ENCODE measurements around the gene PTHLH.

PTHLH gene

DNA sequence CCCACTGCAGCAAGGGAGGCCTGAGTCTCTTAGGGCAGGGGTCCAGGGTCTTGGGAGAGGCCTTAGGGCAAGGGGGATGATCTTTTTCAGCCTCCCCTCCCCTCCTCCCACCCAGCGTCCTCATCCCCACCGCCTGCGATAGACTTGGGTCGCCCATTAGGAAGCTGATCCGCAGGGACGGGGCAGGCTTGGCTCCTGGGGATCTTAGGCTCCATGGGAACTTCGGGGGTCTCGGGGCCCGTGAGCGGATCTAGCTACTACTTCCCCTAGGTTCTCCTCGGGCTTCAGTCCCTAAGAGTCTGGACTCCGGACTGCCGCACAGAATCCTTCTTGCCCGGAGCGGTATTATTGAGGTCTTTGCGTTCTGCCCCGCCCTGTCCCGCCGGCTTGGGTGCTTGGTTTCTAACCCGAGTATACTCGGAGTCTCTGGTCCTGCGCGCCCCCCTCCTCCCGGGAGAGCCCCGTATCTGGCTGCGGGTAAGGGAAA is 2.2 kb upstream of the PTHLH start:
- DNase-seq (ENCODE audit: low spot score) = no peak

DNA sequence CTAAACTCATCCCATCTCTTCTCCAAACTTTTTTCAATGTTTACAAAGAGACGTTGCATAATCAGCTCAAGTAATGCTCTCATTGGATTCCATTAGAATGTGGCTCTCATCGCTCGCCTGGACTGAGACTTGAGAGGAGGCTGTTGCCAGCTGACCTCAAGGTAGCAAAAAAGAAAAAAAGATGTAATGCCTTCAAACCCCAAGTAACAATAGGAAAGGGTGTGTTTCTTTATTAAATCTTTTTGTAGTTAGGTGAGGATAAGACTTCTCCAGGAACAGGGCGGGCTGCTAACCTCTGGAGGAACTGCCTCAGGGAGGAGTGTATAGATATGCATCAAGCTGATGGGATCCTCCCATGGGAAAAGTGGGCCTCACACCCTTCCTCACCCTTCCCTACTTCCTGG is 956 bp upstream of the PTHLH start:
- DNase-seq (ENCODE audit: low spot score) = no peak

DNA sequence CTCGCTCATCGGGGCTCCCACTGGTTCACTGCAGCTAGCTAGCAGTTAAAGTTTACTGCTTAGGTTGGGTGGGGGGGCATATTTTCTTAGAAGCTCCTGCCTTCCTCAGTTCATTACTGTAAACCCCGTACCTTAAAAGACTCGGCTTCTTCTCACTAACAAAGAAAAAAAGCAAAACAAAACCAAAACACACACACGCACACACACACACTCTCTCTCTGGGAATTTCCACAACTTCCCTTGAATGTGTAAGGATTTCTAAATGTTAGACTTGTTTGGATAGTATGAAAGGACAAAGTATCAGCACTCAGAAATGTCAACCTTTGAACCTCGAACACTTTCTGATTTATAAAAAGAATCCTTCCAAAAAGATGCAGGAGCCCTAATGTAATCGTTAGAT is 927 bp downstream of the PTHLH start:
- DNase-seq (ENCODE audit: low spot score) = no peak

DNA sequence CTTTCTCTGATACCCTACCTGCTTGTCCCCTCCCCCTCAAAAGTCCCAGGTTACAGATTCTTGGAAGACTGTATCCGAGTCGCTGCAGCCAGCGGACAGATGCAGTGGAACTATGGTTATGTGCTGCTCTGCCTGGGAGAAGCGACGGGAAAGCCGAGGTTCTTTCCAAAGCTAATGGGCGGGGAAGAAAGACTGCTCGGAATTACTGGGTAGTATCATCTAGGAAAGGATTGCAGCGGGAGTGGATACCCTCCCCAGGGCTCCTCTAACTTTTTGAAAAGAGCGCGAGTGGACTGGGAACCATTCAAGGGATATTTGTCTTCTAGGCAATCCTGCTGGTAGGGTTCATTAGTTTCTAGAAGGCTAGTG is 1.4 kb downstream of the PTHLH start:
- no peak for DNase-seq (ENCODE audit: low spot score)

DNA sequence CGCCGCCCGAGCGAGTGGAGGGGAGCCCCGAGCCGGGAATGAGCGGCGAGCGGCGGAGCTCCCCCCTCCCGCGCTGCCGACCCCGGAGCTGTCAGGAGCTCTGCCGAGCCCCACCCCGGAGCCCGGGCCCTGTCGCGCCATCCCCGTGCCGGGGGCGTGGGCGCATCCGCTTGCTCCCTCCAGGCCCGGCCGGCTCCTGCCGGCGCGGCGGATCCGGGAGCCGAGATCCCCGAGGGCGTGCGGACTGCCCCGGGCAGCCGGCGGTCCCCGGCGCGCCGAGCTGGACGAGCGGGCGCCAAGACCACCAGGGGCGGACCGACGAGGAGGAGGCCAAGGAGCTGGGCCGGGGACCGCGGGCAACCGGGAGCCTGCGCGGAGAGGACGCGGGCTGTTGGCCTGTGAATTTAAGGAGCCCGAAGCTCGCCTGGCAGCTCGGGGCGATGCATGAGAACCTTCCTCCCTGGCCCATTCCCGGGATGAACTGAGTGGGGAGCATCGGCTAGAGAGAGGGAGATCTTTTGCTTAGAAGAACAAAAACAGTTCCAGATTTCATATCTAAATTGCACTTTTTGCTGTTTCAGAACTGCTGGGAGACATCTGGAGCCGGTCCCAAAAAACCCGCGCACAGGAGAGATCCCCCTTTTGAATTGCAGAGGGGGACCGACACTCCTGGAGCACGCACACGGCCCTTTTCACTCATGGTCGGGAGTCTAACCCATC is 2.0 kb downstream of the PTHLH start:
- DNase-seq (ENCODE audit: low spot score) = no peak

DNA sequence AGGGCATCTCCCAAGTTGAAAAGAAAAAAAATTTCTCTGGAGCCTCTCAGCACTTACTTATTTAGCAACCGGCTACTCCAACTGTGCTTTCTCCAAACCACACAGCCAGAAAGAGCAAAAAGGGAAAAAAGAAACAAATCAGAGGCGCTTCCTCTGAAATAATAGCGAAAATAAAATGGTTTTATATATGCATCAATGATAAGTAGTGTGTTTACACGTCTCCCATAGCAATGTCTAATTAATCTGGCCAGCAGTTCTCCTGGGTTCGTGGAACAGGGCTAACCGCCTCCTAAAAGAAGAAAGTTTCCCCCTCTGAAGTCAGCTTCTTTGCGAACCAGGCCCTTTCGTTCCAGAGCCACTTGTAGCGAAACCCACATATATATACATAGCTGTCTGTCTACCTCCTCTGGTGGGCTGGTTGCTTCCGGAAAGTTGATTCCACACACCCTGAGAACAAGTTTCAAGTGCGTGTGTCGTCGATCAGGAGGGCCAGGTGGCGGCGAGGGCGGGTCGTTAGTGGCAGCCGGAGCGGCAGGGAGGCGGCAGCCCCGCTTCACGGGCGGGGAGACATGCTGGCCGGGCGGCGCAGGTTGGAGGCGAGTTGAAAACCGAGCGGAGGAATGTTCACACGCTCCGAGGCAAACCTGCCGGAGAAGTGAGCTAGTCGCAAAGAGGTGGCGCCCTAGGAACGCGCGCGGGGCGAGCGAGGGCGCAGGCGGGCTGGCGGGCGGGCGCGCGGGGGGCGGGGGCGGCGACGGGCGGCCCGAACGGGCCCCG is 2.7 kb downstream of the PTHLH start:
- DNase-seq (ENCODE audit: low spot score) = peak; percentile 28

DNA sequence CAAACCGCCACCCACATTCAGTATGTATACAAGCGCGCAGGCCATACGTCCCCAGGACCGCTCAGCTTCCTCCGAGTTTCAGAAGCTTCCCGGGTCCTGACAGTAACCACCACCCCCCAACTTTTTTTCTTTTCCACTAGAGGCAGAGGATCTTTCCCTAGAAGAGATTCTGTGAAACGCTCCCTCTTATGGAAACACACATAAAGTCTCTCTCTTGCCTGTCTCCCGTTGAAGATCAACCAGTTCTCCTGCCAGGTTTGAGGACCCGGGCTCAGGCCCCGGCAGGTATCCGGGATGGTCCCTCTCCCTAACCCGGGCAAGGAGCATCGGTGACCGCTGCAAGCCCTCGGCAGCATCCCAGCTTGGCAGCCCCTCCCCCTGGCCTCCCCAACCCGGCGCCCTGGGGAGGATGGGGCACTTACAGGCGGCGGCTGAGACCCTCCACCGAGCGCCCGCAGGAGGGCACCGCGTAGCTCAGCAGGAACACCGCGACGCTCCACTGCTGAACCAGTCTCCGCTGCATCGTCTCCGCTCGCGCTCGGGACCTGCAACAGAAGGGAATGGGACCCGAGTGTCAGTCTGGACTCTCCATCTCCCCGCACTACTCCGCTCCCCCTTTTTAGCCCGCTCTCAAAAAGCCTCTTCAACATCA is 3.4 kb downstream of the PTHLH start:
- peak; percentile 11 for DNase-seq (ENCODE audit: low spot score)

DNA sequence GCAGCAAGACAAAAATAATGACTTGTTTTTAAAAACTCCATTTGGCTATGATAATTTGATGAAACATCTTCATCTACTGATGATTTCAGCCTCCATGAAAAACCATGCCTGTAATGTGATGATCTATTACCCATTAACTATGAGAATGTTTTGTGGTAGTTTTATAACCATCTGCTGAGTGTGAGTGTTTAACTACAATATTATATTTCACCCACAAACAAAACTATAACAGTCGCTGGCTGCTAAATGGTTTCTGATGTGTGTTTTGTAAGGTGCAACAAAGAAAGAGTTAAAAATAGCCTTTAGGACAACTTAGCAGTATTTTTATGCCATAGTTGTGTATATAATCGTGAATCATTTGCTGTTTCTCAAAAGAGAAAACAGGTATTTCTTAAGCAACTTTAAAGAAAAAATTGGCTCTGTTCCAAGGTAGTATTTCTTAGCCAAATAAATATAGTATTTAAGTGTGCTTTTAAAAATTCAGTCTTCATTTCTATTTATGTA is 4.9 kb downstream of the PTHLH start:
- no peak for DNase-seq (ENCODE audit: low spot score)

DNA sequence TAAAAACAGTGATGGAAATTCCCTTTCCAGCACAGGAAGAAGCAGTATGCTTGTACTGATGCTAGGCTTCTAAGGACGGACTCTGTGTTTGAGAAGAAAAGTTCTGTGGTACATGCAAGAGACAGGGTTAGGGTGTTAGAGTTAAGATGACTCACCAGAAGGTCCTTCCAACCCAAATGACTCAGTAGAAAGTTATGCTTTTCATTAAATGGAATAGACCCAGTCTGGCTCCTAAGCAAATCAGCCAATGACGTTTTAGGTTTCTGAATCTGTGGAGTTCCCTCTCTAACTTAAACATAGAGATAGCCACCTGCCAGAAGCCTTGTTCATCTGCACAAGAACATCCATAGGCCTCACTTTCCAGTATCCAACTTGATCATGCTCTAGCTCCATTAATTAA is 5.7 kb downstream of the PTHLH start:
- DNase-seq (ENCODE audit: low spot score) = no peak

DNA sequence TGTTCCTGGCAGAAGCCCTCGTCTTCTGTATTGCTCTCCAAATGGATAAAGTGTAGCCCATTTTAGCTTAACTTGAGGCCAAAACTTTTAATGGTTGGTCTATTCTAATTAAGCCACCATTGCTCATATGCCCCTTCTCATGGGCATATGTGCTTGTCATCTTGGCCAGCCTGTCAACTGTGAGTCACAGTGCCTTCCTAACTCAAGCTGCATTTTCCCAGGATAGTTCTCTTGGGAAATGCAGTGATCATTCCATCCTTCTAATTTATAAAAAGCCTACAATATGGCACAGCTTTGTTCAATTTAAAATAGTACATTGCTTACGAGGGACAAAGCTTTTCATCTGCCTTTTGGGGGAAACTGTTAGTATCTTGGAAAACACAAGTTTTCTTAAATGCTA is 6.6 kb downstream of the PTHLH start:
- no peak for DNase-seq (ENCODE audit: low spot score)

DNA sequence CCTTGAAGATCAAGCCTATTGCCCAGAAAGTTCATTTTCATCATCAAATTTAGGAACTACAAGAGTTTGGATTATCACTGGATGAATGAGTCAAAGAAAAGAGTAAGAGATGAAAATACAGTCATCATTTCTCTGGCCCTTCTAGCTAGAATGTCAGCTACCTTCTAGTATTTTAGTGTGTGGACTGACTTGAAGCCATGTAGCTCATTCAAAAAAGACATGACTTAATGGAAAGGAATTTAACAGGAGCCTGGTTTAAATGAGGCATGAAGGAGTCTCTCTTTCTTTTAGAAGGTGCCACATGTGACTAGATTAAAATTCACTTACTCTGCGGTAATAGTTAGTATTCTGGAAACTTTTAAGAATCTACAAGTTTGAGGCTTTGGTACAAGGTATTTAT is 7.1 kb downstream of the PTHLH start:
- DNase-seq (ENCODE audit: low spot score) = no peak

DNA sequence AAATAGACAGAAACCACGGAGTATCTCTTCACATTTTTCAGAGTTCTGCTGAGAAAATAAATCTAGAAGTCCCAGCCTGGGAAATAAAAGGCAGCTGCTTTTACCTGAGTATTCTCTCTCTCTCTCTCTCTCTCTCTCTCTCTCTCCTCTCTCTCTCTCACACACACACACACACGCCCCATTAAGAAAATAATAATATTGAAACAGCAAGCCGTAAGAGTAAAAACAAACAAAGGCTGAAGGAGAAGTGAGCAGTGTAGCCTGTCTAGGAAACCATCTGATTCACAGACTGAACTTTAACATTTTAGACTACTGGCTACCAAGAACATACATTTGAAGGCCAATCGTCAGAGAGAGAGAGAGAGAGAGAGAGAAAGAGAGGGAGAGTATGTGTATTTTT is 8.4 kb downstream of the PTHLH start:
- DNase-seq (ENCODE audit: low spot score) = no peak

DNA sequence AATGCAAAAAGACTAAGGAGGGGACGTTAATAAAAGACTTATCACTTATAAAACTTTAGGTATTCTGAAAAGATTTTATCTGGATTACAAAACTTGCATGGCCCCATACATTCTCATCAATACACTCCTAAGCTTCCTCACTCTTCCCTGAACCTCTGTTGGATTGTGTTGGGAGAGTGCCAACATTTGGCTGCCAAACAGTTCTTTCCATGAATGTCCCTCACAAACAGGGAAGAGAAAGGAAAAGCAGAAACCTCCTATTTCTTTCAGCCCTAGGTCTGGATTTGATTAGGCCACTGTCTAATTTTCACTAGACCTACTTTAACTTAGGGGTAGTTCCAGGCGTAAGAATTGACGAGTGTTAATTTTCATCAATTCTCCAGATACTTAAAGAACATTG is 11.7 kb downstream of the PTHLH start:
- no peak for DNase-seq (ENCODE audit: low spot score)

DNA sequence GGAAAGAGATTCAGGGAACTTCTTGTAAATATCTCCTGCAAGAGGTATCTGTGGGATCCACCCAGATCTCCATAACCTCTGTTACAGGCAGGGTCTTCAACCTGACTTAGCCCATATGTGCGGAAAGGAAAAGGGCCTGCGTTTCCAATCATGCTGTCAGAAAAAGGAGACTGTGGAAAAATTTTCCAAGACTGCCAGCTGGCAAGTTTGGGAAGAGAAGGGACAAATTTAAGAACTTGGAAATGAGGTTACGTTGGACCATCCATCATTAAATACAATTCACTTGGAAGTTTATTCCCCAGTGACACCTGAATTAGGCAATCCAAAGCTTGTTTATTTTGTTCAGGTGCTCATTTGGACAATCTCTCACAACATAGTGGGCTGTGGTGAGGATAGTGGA is 13.9 kb downstream of the PTHLH start:
- DNase-seq (ENCODE audit: low spot score) = no peak

DNA sequence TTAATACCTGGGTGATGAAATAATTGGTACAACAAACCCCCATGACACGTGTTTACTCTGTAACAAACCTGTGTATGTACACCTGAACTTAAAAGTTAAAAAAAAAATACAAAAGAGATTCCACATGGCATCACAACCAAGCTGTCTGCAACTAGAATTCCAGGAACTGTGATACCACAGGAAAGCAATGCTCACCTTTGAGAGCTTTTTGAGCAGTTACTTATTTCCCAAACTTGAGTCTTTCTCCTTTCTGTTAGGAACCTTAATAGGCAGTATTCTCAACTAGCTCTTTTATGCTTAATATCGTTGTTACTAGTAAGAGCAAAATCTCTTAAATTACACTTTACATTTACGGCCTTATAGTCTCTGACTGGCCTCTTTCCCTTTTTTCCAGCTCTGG is 15.2 kb downstream of the PTHLH start:
- no peak for DNase-seq (ENCODE audit: low spot score)

DNA sequence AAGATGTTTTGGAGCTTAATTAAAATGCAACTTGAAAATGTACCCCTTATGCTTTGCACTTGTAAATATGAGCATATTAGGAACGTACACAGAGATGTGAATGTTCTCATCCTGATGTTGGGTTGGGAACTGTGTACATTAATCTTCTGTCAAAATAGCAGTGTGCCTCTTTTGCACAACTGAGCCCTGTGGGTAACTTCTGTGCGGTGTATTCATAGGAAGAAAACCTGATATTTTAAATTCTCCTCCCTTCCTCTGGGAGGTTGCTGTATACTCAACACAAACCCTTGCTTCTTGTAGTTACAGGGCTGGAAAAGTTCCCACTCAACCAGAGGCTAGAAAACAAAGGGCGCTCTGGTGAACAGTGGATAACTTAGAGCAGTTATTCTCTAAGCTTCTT is 18.7 kb downstream of the PTHLH start:
- DNase-seq (ENCODE audit: low spot score) = no peak

DNA sequence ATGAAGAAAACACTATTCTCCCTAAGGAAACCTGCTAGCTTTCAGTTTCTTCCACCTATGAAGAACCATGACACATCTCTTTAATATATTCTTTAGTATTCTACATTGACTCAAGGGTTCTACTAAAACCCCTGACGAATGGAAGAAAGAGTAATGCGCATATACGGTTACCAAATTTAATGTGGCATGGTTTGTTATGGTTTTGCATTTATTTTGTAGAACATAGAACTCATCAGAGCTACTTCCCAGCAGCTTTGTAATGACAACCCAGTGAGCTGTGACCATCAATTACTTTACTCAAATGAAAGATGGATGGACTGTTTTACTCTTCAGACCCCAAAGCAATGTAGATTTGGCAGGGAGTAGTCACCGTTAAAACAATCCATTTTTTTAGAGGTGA is 19.2 kb downstream of the PTHLH start:
- no peak for DNase-seq (ENCODE audit: low spot score)

DNA sequence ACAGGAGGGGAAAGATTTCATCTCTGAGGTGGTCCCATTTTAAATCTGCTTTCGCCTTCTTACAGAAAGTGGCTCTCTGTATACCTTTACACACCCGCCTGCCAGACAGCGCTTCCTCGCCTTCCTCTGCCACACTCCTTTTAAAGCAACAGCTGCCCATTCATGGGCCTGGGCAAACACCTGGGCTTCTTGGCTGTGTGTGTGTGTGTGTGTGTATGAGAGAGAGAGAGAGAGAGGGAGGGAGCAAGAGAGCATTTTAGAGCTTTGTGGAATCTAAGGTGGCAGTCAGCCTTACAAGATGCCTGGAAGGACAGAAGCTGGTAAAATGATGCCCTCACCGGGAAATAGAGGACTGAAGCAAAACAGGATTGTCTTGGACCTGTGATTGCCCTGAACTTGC is 20.0 kb downstream of the PTHLH start:
- no peak for DNase-seq (ENCODE audit: low spot score)

DNA sequence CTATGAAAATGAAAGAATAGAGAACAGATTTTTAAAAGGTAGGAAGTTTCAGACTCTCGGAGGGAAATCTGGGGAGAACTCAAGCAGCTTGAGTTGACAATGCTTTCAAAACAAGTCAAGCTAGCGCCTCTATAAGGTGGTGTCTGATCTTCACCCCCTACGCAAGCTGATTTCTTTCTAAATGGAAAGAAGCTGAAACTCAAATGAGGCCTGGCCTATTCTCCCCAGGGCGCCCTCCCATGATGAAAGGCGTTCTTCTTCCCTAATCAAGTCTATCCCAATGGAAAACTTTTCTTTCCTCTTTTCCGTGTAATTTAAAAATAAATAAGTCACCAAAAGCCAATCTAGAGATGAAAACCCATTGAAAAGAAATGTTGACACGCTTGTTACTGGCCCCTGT is 20.6 kb downstream of the PTHLH start:
- DNase-seq (ENCODE audit: low spot score) = no peak

DNA sequence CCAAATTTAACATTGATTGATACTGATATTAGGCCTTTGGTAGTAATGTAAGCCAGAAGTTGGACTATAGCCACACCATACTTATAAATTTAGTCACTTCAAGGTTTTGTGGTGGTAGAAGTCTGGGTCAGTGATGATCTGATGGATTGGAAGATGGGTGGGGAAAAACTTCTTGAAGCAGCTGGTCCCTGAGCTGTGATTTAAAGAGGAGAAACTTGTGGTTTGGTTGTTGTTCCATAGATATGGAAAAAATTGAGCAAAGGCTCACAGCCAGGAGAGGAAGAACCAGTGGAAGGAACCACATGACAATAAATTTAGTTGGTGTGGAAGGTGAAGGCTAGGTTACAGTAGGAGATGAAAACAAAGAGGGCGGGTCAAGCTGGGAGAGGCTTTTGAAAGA is 26.1 kb downstream of the PTHLH start:
- no peak for DNase-seq (ENCODE audit: low spot score)

DNA sequence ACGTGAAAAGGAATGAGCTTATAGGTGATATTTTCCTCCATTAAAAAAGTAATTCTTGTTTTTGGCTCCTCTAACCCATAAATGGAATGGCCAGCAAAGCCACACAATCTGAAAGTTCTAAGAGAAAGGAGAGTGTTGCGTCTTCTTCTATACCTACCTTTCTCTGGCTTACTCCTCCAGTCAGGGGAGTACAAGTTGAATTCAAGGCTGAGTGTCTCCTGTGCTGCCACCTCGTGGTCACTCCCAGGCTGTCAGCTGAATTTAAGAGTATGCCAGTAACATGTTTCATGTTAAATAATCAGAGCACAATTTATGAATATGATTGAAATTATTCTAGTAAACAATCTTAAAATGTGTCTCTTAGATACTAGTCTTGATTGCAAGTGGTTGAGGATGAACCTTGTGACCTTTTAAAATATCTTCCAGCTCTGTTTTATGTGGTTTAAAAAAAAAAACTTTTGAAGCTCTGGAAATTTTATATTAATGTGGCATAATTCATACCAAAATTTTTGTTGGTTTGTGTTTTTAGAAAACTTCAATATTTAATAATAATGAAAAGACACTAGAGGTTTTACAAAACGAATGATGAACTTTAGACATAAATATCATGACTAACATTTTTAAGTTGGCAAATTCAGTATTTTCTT is 31.7 kb downstream of the PTHLH start:
- DNase-seq (ENCODE audit: low spot score) = peak; percentile 32

DNA sequence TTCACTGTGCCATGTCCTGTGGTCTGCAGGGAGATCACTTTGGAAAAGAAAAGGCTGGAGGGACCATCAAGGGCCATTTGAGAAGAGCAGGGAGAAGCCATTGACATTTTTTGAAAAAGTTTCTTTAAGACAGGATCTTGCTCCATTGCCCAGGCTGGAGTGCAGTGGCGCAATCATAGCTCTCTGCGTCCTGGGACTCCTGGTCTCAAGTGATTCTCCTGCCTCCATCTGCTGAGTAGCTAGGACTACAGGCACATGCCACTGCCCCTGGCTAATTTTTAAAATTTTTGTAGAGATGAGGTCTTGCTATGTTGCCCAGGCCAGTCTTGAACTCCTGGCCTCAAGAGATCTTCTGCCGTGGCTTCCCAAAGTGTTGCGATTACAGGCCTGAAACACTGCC is 32.3 kb downstream of the PTHLH start:
- DNase-seq (ENCODE audit: low spot score) = no peak

DNA sequence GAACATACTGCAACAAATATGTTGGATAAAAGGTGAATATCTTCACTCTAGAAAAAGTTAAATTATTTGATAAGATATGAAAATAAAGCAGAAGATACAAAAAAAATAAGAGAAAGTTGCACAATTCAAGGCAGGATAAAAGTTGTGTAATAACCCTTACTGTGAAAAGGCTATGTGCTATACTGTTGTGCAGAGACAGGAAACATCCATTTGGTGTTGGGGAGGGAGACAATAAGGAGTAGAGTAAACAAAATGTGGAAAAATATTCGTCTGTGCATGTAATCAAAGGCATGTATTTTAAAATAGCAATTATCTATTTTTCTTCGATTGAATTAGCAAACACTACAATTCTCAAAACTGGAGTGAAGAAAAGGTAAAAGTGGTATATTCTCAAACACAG is 34.8 kb downstream of the PTHLH start:
- no peak for DNase-seq (ENCODE audit: low spot score)
